Hepatocyte (in vitro differentiated cells): Measurements from ENCODE around the gene KCNIP3.

ENCODE experiments used
- EZH2 ChIP-seq: fragments of 200-600 bp; sonication (generic); IDR thresholded peaks from 2 replicates; pipeline ENCODE4 v1.6.1; 2016; ENCODE audit warnings: antibody characterized with exemption, mild to moderate bottlenecking, borderline replicate concordance
- EZH2phosphoT487 ChIP-seq: fragments of 200-600 bp; sonication (generic); IDR thresholded peaks from one replicate; pipeline ENCODE4 v1.6.1; 2018; ENCODE audit warnings: antibody characterized with exemption, mild to moderate bottlenecking, low read depth, moderate library complexity; ENCODE audit not compliant: unreplicated experiment, severe bottlenecking
- TF ChIP-seq, protein P1 (sequence below): fragments of 200-600 bp; sonication (generic); IDR thresholded peaks from 2 replicates; pipeline ENCODE4 v1.5.1; 2016; ENCODE audit warnings: antibody characterized with exemption, mild to moderate bottlenecking; ENCODE audit not compliant: poor library complexity

DNA sequence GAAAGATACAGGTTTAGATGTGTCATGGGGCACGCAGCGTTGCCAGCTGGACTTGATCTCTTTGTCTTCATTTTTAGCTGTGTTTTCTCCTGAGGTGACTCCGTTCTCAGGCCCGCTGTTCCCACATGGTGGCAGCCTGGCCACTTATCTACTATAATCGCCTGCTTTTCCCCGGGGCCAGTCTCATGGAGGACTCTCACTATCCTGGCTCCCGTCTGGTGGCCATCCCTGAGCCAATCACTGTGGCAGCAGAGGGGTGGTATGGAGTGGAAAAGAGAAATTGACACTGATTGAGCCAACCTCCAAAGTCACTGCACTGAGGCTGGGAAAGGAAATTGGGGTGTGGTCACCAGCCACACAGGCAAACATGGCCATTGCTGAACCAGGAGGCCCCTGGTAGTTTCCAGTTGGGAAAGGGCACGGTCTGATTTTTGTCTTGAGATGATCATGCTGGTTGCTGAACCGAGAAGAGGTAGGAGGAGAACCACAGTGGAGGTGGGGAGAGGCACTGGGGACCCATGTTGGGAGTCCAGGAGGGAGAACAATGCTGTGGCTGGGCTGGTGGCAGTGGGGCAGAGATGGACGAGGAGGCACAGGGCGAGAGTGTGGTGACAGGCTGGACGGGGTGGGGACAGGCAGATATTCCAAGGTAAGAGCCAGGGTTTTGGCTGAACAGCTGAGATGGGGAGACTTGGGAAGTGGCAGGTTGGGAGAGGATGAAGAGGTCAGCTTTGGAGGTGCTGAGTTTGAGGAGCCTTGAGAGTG is 45.6 kb downstream of the KCNIP3 start:
- TF ChIP-seq, protein P1, sequence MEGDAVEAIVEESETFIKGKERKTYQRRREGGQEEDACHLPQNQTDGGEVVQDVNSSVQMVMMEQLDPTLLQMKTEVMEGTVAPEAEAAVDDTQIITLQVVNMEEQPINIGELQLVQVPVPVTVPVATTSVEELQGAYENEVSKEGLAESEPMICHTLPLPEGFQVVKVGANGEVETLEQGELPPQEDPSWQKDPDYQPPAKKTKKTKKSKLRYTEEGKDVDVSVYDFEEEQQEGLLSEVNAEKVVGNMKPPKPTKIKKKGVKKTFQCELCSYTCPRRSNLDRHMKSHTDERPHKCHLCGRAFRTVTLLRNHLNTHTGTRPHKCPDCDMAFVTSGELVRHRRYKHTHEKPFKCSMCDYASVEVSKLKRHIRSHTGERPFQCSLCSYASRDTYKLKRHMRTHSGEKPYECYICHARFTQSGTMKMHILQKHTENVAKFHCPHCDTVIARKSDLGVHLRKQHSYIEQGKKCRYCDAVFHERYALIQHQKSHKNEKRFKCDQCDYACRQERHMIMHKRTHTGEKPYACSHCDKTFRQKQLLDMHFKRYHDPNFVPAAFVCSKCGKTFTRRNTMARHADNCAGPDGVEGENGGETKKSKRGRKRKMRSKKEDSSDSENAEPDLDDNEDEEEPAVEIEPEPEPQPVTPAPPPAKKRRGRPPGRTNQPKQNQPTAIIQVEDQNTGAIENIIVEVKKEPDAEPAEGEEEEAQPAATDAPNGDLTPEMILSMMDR = no peak
- TF ChIP-seq EZH2 (no peak), EZH2phosphoT487 (no peak)
